GM18511 (cell line): ENCODE results near the gene TNFRSF12A.

Source experiments
- ATAC-seq: cut with Tn5 transposase; IDR thresholded peaks from one replicate; pipeline ENCODE4 v1.9.1; 2021; ENCODE audit warnings: mild to moderate bottlenecking, moderate library complexity; ENCODE audit not compliant: unreplicated experiment

TNFRSF12A gene

DNA sequence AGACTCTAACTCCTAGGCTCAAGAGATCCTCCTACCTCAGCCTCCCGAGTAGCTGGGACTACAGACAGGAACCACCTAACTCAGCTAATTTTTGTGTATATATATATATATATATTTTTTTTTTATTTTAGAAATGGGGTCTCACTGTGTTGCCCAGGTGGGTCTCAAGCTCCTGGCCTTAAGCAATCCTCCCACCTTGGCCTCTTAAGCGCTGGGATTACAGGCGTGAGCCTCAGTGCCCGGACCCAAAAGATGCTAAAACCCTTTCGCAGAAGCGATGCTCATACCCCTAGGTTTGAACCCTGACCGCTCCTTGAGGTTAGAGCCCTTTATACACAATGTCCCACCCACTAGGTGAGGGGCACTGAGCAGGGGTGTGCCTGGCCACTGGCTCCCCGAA lies 9.7 kb upstream of the TNFRSF12A start:
- no peak for ATAC-seq

DNA sequence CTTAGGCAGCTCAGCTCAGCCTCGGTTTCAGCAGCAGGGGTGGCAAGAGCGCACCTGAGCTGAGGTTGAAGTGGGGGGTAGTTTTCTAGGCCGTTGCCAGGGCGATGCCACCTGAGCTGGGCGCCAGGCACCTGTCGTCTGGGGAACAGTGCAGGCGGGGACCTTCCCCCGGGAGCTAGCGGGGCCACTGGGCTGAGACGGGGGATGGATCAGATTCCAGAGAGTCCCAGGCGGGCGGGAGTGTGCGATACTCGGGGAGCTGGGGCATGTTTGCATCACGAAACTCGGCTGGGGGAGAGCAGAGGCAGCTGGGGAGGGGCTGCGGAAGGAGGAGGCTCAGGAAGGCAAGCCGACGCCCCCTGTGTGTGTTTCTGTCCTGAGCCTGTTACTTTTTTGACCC lies 7.9 kb upstream of the TNFRSF12A start:
- no peak for ATAC-seq

GRCh38 chr16:3012828-3013420 lies 7.2 kb upstream of the TNFRSF12A start, which contains the start of gene CLDN9:
CLDN9 (plus strand) TSS chr16:3012923; CDS start chr16:3013363, 440 bp downstream.
- ATAC-seq: no peak

GRCh38 chr16:3013491-3013951 lies 6.6 kb upstream of the TNFRSF12A start:
- no peak for ATAC-seq

DNA sequence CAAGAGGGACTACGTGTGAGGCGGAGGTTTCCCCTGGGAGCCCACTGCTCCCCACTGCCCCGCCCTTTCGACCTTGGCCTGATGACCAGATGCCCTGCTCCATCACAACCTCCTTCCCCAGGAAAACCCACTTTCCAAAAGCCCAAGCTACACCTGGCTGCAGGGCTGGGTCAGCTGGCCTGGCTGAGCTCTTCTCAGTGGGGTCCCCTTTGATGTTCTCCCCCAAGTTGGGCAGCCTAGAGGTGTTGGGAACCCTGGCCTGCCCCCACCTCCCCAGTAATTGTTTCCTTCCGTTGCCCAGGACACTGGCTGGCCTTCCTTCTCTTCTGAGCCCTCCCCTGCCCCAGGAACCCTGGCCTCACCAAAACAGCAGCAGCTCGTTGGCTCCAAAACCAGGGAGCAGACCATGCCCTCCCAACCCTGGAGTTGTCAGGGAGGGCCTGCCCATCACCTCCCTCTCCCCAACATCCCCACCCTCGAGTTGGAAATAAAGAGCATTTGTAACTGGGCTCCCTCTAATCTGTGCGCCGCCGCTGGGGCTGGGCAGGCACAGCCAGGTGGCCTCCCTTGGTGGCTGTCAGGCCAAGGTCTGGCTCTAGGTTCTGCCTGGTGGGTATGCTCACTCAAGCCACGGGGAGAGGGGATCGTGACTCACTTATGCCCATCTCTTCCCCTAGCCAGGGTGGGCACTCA lies 6.0 kb upstream of the TNFRSF12A start:
- ATAC-seq: no peak

GRCh38 chr16:3014971-3015370 lies 5.2 kb upstream of the TNFRSF12A start:
- no peak for ATAC-seq

DNA sequence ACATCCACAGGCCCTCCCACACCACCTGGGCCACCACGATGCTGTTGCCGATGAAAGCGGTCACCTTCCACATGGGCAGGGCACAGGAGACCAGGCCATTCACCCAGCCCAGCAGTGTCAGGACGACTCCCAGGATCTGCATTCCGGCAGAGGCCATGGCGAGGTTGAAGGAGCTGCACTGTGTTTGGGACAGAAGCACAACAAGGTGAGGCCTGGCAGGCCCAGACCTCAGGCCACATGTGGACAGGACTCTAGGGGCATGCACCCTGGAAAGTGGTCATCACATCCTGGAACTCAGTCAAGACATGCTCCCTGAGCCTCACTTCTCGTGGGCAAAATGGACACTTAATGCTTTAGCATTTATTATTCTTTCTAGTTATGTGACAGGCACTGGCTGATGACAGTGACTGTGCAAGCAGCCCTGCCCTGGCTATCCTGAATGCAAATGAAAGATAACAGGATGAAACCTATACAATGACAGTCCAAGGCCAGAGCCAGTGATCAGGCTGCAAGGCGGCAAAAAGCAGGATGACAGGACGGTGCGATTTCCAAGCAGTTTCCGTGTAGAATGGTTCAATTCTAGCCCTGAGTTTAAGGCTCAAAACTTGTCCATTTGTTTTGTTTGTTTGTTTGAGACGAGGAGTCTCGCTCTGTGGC lies 4.2 kb upstream of the TNFRSF12A start:
- no peak for ATAC-seq

GRCh38 chr16:3017344-3017743 lies 2.8 kb upstream of the TNFRSF12A start:
- no peak for ATAC-seq

- ATAC-seq: no peak
Observed at GRCh38 chr16:3017794-3018506, 2.2 kb upstream of the TNFRSF12A start, which contains the start of gene CLDN6. CLDN6 (minus strand) TSS chr16:3018183; CDS start chr16:3016021, 2,162 bp downstream.

DNA sequence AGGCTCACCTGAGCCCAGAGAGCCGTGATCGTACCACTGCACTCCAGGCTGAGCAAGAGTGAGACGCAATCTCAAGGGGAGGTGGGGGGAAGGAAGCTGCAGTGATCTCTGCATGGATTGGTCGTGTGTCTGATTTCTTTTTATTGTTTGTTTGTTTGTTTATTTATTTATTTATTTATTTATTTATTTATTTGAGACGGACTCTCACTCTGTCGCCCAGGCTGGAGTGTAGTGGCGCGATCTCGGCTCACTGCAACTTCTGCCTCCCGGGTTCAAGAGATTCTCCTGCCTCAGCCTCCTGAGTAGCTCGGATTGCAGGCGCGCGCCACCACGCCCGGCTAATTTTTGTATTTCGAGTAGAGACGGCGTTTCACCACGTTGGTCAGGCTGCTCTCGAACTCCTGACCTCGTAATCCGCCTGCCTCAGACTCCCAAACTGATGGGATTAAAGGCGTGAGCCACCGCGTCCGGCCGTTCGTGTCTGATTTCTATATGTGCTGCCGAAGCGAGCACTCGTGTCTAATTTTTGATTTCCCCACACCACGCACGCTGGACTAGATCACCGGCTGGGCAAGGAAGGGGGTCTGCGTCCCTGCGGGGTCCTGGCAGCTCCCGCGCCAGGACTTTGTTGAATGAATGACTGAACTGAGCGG lies 448 bp upstream of the TNFRSF12A start:
- no peak for ATAC-seq

- ATAC-seq: no peak
Observed at GRCh38 chr16:3020604-3021448, 658 bp downstream of the TNFRSF12A start.

DNA sequence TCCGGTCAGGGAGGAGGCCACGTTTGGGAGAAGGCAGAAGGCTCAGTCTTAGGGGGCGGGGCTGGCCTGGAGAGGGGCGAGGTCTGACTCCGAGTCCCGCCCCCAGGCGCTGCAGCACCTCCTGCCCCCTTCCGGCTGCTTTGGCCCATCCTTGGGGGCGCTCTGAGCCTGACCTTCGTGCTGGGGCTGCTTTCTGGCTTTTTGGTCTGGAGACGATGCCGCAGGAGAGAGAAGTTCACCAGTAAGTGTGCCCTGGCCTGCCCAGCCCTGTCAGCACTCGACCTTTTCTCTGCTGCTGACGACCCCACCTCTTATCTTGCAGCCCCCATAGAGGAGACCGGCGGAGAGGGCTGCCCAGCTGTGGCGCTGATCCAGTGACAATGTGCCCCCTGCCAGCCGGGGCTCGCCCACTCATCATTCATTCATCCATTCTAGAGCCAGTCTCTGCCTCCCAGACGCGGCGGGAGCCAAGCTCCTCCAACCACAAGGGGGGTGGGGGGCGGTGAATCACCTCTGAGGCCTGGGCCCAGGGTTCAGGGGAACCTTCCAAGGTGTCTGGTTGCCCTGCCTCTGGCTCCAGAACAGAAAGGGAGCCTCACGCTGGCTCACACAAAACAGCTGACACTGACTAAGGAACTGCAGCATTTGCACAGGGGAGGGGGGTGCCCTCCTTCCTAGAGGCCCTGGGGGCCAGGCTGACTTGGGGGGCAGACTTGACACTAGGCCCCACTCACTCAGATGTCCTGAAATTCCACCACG lies 1.5 kb downstream of the TNFRSF12A start:
- ATAC-seq: no peak

DNA sequence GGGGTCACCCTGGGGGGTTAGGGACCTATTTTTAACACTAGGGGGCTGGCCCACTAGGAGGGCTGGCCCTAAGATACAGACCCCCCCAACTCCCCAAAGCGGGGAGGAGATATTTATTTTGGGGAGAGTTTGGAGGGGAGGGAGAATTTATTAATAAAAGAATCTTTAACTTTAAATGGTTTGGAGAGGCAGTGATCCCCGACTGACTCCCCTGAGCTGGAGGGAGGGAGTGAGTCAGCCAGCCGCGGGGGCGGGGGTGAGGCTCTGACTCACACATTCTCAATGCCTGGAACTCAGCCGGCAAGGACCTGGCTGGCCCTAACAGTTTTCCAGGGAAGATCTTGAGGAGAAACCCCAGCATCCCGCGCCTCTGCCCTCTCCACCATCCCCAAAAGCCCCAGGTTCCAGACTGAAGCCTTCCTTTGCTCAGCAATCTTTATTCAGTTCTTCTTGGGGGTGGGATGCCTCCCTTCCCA lies 2.1 kb downstream of the TNFRSF12A start:
- no peak for ATAC-seq

- ATAC-seq: no peak
Observed at GRCh38 chr16:3022684-3023414, 2.7 kb downstream of the TNFRSF12A start.

- ATAC-seq: no peak
Observed at GRCh38 chr16:3023415-3023668, 3.2 kb downstream of the TNFRSF12A start.

DNA sequence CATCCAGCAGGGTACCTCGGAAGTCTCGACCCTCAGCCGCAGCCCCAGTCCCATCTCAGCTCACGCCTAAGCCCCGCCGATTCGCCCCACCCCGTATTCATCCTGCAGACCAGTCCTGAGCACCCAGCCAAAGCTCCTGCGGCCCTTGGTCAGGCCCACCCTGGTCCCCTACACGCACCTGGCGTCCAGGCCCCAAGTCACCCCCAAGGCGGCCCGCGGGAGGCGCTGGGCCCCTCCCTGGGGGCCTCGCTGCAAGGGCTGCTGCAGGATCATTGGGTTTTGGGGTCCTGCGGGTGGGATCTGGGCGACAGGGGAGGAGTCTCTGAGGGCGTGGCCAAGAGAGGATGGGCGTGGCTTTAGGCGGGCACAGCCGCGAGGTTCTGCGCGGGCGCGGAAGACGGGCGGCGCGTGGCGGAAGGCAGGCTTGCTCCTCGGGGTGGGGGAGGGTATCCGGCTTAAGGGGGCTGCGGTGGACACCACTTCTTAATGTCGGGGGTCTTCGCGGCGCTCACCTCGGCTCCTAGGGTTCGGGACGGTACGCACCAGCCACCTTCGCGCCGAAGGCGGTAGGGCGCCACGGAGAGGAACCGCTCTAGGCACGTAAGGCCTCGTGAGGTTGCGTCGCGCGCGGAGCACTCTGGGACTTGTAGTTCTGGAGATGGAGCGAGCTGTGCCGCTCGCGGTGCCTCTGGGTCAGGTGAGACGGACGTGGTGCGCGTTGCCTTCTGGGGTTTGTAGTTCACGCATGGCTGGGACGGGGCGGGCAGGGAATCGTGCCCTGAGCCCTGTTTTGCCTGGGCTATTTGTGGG lies 3.7 kb downstream of the TNFRSF12A start, which contains the start of the genes HCFC1R1 and THOC6:
TSS of gene HCFC1R1 (minus strand) at position 274 of the 810 bp plus-strand sequence. CDS start at position 273, 1 bp downstream.
TSS of gene THOC6 (plus strand) at position 367 of the 810 bp plus-strand sequence. CDS start at position 659, 292 bp downstream.
- peak; percentile 80 for ATAC-seq
